Adrenal gland (tissue), 12 donors: ENCODE data around the gene BLOC1S3. TPM values are rescaled to one million over a fixed set of nuclear protein-coding genes. Genes with fewer than 3 reads are reported as not detected.

Experiments
- DNase-seq, 7 donors: peaks; one replicate each; pipeline ENCODE4 v3.0.0-alpha.2; 2019 to 2020
- H3K27ac ChIP-seq, 5 donors: fragments of 200-600 bp; sonication (generic) in 4 of 5; 1 replicate in 3 of 5; 2 replicates in 2 of 5; pipeline versions ENCODE4 v1.5.1 to v1.8.0; 2016 to 2020; ENCODE audit warnings: mild to moderate bottlenecking in 1 of 5
- H3K27me3 ChIP-seq: fragments of 200-600 bp; 2 replicates; pipeline ENCODE4 v1.8.0; 2021
- H3K36me3 ChIP-seq, 2 donors: fragments of 200-600 bp; replicated peaks in 1 of 2; 1 replicate in 1 of 2; 2 replicates in 1 of 2; pipeline versions ENCODE4 v1.5.1 to v1.8.0; 2018 to 2022
- H3K4me1 ChIP-seq, 2 donors: fragments of 200-600 bp; replicated peaks in 1 of 2; 1 replicate in 1 of 2; 2 replicates in 1 of 2; pipeline versions ENCODE4 v1.5.1 to v1.8.0; 2018 to 2021
- H3K4me3 ChIP-seq, 4 donors: fragments of 200-600 bp; sonication (generic) in 3 of 4; one replicate each; pipeline ENCODE4 v1.5.1; 2016 to 2018
- H3K9me3 ChIP-seq, 3 donors: fragments of 200-600 bp; sonication (generic) in 1 of 3; replicated peaks in 1 of 3; 1 replicate in 2 of 3; 2 replicates in 1 of 3; pipeline versions ENCODE4 v1.5.1 to v1.8.0; 2016 to 2021
- CTCF ChIP-seq, 6 experiments: fragments of 450-650 bp in 4 of 6; fragments of 200-600 bp in 2 of 6; sonication (generic) in 1 of 6; IDR thresholded peaks; 1 replicate in 5 of 6; 2 replicates in 1 of 6; pipeline versions ENCODE4 v1.5.1 to v1.8.0; 2016 to 2021; ENCODE audit warnings: antibody characterized with exemption in 6 of 6, mild to moderate bottlenecking in 2 of 6, moderate library complexity in 1 of 6
- POLR2A ChIP-seq, 2 donors: fragments of 450-650 bp; IDR thresholded peaks; one replicate each; pipeline ENCODE4 v1.6.1; 2017; ENCODE audit warnings: antibody characterized with exemption in 2 of 2, mild to moderate bottlenecking in 2 of 2, moderate library complexity in 1 of 2
- WGBS, 4 donors: extraction: QIAGEN DNeasy Blood & Tissue Kit in 2 of 4; methylation state at CpG; one replicate each; pipeline versions ENCODE4 v1.1.5 to v1.1.7; 2013 to 2017; 5-methylcytosine and 5-hydroxymethylcytosine counted together
- intact Hi-C, 2 donors: fragments of 100-400 bp; cut with DNase I; formaldehyde crosslinking; loops; one replicate each; pipeline versions ENCODE4 v1.14.1 to v1.15.0; 2022 to 2023
- polyA plus RNA-seq, 3 donors: library from polyadenylated mRNA; stranded (reverse); fragments of 200-250 nt in 2 of 3; fragments of 350-450 nt in 1 of 3; fragmentation: Illumina TruSeq in 1 of 3; extraction: RNeasy Lipid Tissue Mini Kit (QIAGEN cat#74804) in 1 of 3; gene quantifications; one replicate each; pipeline ENCODE4 v1.2.3, GENCODE V29; 2013 to 2014
- total RNA-seq, 9 donors: library from RNA; depleted of rRNA in 4 of 9; stranded (reverse); fragments of >200 nt in 4 of 9; fragments of 120-200 nt in 1 of 9; fragmentation: NEBNext Ultra II Directional in 1 of 9; extraction: Animal tissue kit (Norgen Biotek cat#: 25700) in 1 of 9; gene quantifications; one replicate each; pipeline versions ENCODE4 v1.1.0 to v1.2.4, GENCODE V29; 2013 to 2023
- donor health status: healthy with polysubstance abuse.
- donor health status: Bipolar disorder and iron deficiency.
- donor health status: DM: yes; HTN: yes; CAD: no.
- donor health status: DM: no; HTN: no; CAD: no.
- donor health status: DM: no; HTN: no; CAD: no.
- donor health status: DM: yes; HTN: yes; CAD: no.

Gene BLOC1S3
- total and polyA plus RNA-seq, 12 donors, result 2.8 to 25.5 (median 16.9) TPM

- no peak overlapping the region for H3K4me3 ChIP-seq
- no peak for TF ChIP-seq POLR2A (IDR thresholded peaks at IDR 0.05)
- TF ChIP-seq CTCF (IDR thresholded peaks at IDR 0.05), result peak; percentile 38 to 54 (median 48)
- H3K27me3 ChIP-seq, result peaks cover 11% of the 10 kb centered on the region
- H3K4me1 ChIP-seq, result no peaks in the 10 kb centered on the region
- H3K27ac ChIP-seq, result no peak overlapping the region
- intact Hi-C loops, result no loop called here
- 38 to 71% (median 50%) methylated on average over 10 to 32 of the region's 32 CpGs for WGBS, 4 donors
- no peaks in the 10 kb centered on the region for H3K9me3 ChIP-seq
- peak in 2 of 7 donors; percentile 59 to 63 for DNase-seq
- no peaks in the 10 kb centered on the region for H3K36me3 ChIP-seq
These were observed 16.6 kb upstream of the BLOC1S3 start for GRCh38 chr19:45161738-45162607.

GRCh38 chr19:45162608-45163143, 15.9 kb upstream of the BLOC1S3 start:
- no peaks in the 10 kb centered on the region for H3K9me3 ChIP-seq
- WGBS, 4 donors, result 70 to 100% (median 75%) methylated on average over 1 to 18 of the region's 18 CpGs
- H3K27ac ChIP-seq, result no peak overlapping the region
- H3K36me3 ChIP-seq, result no peaks in the 10 kb centered on the region
- peaks cover 11% of the 10 kb centered on the region for H3K27me3 ChIP-seq
- H3K4me1 ChIP-seq, result no peaks in the 10 kb centered on the region
- DNase-seq, result no peak
- no peak overlapping the region for H3K4me3 ChIP-seq
- TF ChIP-seq CTCF (IDR thresholded peaks at IDR 0.05), result no peak
- TF ChIP-seq POLR2A (IDR thresholded peaks at IDR 0.05), result no peak
- intact Hi-C loops, result no loop called here

- no peak for DNase-seq
- intact Hi-C loops, result no loop called here
- 84 to 89% (median 89%) methylated on average over 10 to 17 of the region's 17 CpGs for WGBS, 4 donors
- no peak overlapping the region for H3K4me3 ChIP-seq
- no peak overlapping the region for H3K27ac ChIP-seq
- no peaks in the 10 kb centered on the region for H3K36me3 ChIP-seq
- peaks cover 11% of the 10 kb centered on the region for H3K27me3 ChIP-seq
- no peaks in the 10 kb centered on the region for H3K4me1 ChIP-seq
- H3K9me3 ChIP-seq, result no peaks in the 10 kb centered on the region
- TF ChIP-seq POLR2A (IDR thresholded peaks at IDR 0.05), result no peak
- TF ChIP-seq CTCF (IDR thresholded peaks at IDR 0.05), result no peak
These were observed 15.4 kb upstream of the BLOC1S3 start for GRCh38 chr19:45163156-45163555.

GRCh38 chr19:45163751-45164460, 14.7 kb upstream of the BLOC1S3 start:
- WGBS, 4 donors, result 77 to 85% (median 82%) methylated on average over 13 to 15 of the region's 15 CpGs
- no peak for DNase-seq
- H3K4me1 ChIP-seq, result no peaks in the 10 kb centered on the region
- H3K27ac ChIP-seq, result no peak overlapping the region
- TF ChIP-seq POLR2A (IDR thresholded peaks at IDR 0.05) (no peak), CTCF (IDR thresholded peaks at IDR 0.05) (no peak)
- no peaks in the 10 kb centered on the region for H3K9me3 ChIP-seq
- H3K4me3 ChIP-seq, result no peak overlapping the region
- H3K36me3 ChIP-seq, result no peaks in the 10 kb centered on the region
- H3K27me3 ChIP-seq, result peaks cover 7% of the 10 kb centered on the region
- intact Hi-C loops, result no loop called here
